ENCODE data around the gene IRF4.

Gene IRF4

GRCh38 chr6:358847-359246 lies 32.7 kb upstream of the IRF4 start:
- Histone ChIP-seq H3K36me3 (replicated peaks in 1 of 2; ENCODE audit: control insufficient read depth in 2 of 2, insufficient read depth in 2 of 2, low read length in 2 of 2) (no peaks in the 10 kb centered on the region), H2AFZ (ENCODE audit: low read length) (no peak overlapping the region), H4K91ac (ENCODE audit: low read depth, low read length, poor library complexity) (no peak overlapping the region), H2BK15ac (ENCODE audit: low read length) (no peak overlapping the region), H4K8ac (ENCODE audit: low read depth, low read length) (no peak overlapping the region), H2AK5ac (ENCODE audit: low read depth, low read length) (no peak overlapping the region), H2BK120ac (ENCODE audit: low read depth, low read length) (no peak overlapping the region), H3K4me3 (ENCODE audit: low read length in 2 of 2) (peak overlapping the region in 1 of 2 donors; percentile 1), H3K27me3 (ENCODE audit: control insufficient read depth in 3 of 3, insufficient read depth in 3 of 3, low read depth in 1 of 3, low read length in 3 of 3) (no peaks in the 10 kb centered on the region), H3K9me3 (replicated peaks in 1 of 2; ENCODE audit: control insufficient read depth in 2 of 2, insufficient read depth in 1 of 2, low read depth in 1 of 2, low read length in 2 of 2) (peaks cover 0 to 50% of the 10 kb centered on the region in 2 donors), H3K9ac (ENCODE audit: low read depth, low read length, poor library complexity) (no peak overlapping the region), H2BK12ac (ENCODE audit: low read length) (no peak overlapping the region), H3K14ac (ENCODE audit: low read length) (no peak overlapping the region), H3K4me2 (ENCODE audit: insufficient read depth, low read length, poor library complexity, severe bottlenecking) (no peak overlapping the region), H3K23ac (ENCODE audit: low read depth, low read length, poor library complexity) (peak overlapping the region; percentile 49), H3K27ac (replicated peaks; ENCODE audit: low read length) (no peak overlapping the region), H2BK5ac (ENCODE audit: low read length) (no peak overlapping the region), H3K18ac (ENCODE audit: low read length) (no peak overlapping the region), H3K4me1 (ENCODE audit: control insufficient read depth in 2 of 2, insufficient read depth in 1 of 2, low read depth in 1 of 2, low read length in 2 of 2) (peaks cover 0 to 1% of the 10 kb centered on the region in 2 donors), H3K79me1 (ENCODE audit: low read depth, low read length) (peaks cover 5% of the 10 kb centered on the region), H3K4ac (ENCODE audit: low read length) (no peak overlapping the region)
- WGBS, 2 donors (ENCODE audit: extremely low coverage in 2 of 2, insufficient read length in 2 of 2, insufficient replicate concordance in 1 of 2): no CpG with 5 or more reads among the region's 8 CpGs
- DNase-seq (ENCODE audit: low spot score): no peak

GRCh38 chr6:359261-360035 lies 32.1 kb upstream of the IRF4 start:
- no peaks in the 10 kb centered on the region for H3K36me3 ChIP-seq (replicated peaks in 1 of 2; ENCODE audit: control insufficient read depth in 2 of 2, insufficient read depth in 2 of 2, low read length in 2 of 2)
- no peak overlapping the region for H3K14ac ChIP-seq (ENCODE audit: low read length)
- H2BK5ac ChIP-seq (ENCODE audit: low read length): no peak overlapping the region
- H3K4me3 ChIP-seq (ENCODE audit: low read length in 2 of 2): peak overlapping the region in 1 of 2 donors; percentile 53
- H4K91ac ChIP-seq (ENCODE audit: low read depth, low read length, poor library complexity): no peak overlapping the region
- H3K9ac ChIP-seq (ENCODE audit: low read depth, low read length, poor library complexity): no peak overlapping the region
- H3K79me1 ChIP-seq (ENCODE audit: low read depth, low read length): peaks cover 5% of the 10 kb centered on the region
- H2BK12ac ChIP-seq (ENCODE audit: low read length): no peak overlapping the region
- H2BK120ac ChIP-seq (ENCODE audit: low read depth, low read length): no peak overlapping the region
- no peaks in the 10 kb centered on the region for H3K27me3 ChIP-seq (ENCODE audit: control insufficient read depth in 3 of 3, insufficient read depth in 3 of 3, low read depth in 1 of 3, low read length in 3 of 3)
- H4K8ac ChIP-seq (ENCODE audit: low read depth, low read length): no peak overlapping the region
- H3K4me2 ChIP-seq (ENCODE audit: insufficient read depth, low read length, poor library complexity, severe bottlenecking): no peak overlapping the region
- DNase-seq (ENCODE audit: low spot score): no peak
- H2AK5ac ChIP-seq (ENCODE audit: low read depth, low read length): no peak overlapping the region
- no peak overlapping the region for H3K4ac ChIP-seq (ENCODE audit: low read length)
- H2BK15ac ChIP-seq (ENCODE audit: low read length): no peak overlapping the region
- H2AFZ ChIP-seq (ENCODE audit: low read length): no peak overlapping the region
- H3K9me3 ChIP-seq (replicated peaks in 1 of 2; ENCODE audit: control insufficient read depth in 2 of 2, insufficient read depth in 1 of 2, low read depth in 1 of 2, low read length in 2 of 2): peaks cover 0 to 52% of the 10 kb centered on the region in 2 donors
- H3K23ac ChIP-seq (ENCODE audit: low read depth, low read length, poor library complexity): peak overlapping the region; percentile 32
- WGBS, 2 donors (ENCODE audit: extremely low coverage in 2 of 2, insufficient read length in 2 of 2, insufficient replicate concordance in 1 of 2): no CpG with 5 or more reads among the region's 20 CpGs
- peak overlapping the region; percentile 39 for H3K18ac ChIP-seq (ENCODE audit: low read length)
- H3K27ac ChIP-seq (replicated peaks; ENCODE audit: low read length): no peak overlapping the region
- peaks cover 0 to 1% of the 10 kb centered on the region in 2 donors for H3K4me1 ChIP-seq (ENCODE audit: control insufficient read depth in 2 of 2, insufficient read depth in 1 of 2, low read depth in 1 of 2, low read length in 2 of 2)

- Histone ChIP-seq H3K4me1 (ENCODE audit: control insufficient read depth in 2 of 2, insufficient read depth in 1 of 2, low read depth in 1 of 2, low read length in 2 of 2) (peaks cover 0 to 1% of the 10 kb centered on the region in 2 donors), H3K18ac (ENCODE audit: low read length) (no peak overlapping the region), H2AFZ (ENCODE audit: low read length) (no peak overlapping the region), H3K27ac (replicated peaks; ENCODE audit: low read length) (no peak overlapping the region), H3K9me3 (replicated peaks in 1 of 2; ENCODE audit: control insufficient read depth in 2 of 2, insufficient read depth in 1 of 2, low read depth in 1 of 2, low read length in 2 of 2) (peaks cover 0 to 49% of the 10 kb centered on the region in 2 donors), H4K91ac (ENCODE audit: low read depth, low read length, poor library complexity) (no peak overlapping the region), H3K14ac (ENCODE audit: low read length) (no peak overlapping the region), H3K4me3 (ENCODE audit: low read length in 2 of 2) (no peak overlapping the region), H4K8ac (ENCODE audit: low read depth, low read length) (no peak overlapping the region), H3K4me2 (ENCODE audit: insufficient read depth, low read length, poor library complexity, severe bottlenecking) (no peak overlapping the region), H3K27me3 (ENCODE audit: control insufficient read depth in 3 of 3, insufficient read depth in 3 of 3, low read depth in 1 of 3, low read length in 3 of 3) (no peaks in the 10 kb centered on the region), H2AK5ac (ENCODE audit: low read depth, low read length) (no peak overlapping the region), H2BK15ac (ENCODE audit: low read length) (no peak overlapping the region), H3K9ac (ENCODE audit: low read depth, low read length, poor library complexity) (no peak overlapping the region), H3K36me3 (replicated peaks in 1 of 2; ENCODE audit: control insufficient read depth in 2 of 2, insufficient read depth in 2 of 2, low read length in 2 of 2) (no peaks in the 10 kb centered on the region), H2BK5ac (ENCODE audit: low read length) (no peak overlapping the region), H2BK12ac (ENCODE audit: low read length) (no peak overlapping the region), H3K4ac (ENCODE audit: low read length) (no peak overlapping the region), H3K79me1 (ENCODE audit: low read depth, low read length) (peaks cover 5% of the 10 kb centered on the region), H2BK120ac (ENCODE audit: low read depth, low read length) (no peak overlapping the region), H3K23ac (ENCODE audit: low read depth, low read length, poor library complexity) (no peak overlapping the region)
- DNase-seq (ENCODE audit: low spot score): no peak
- WGBS, 2 donors (ENCODE audit: extremely low coverage in 2 of 2, insufficient read length in 2 of 2, insufficient replicate concordance in 1 of 2): no CpG with 5 or more reads among the region's 5 CpGs
These were observed 31.2 kb upstream of the IRF4 start for GRCh38 chr6:360349-360748.

GRCh38 chr6:360764-361373 lies 30.7 kb upstream of the IRF4 start:
- WGBS, 2 donors (ENCODE audit: extremely low coverage in 2 of 2, insufficient read length in 2 of 2, insufficient replicate concordance in 1 of 2): no CpG with 5 or more reads among the region's 19 CpGs
- Histone ChIP-seq H2BK120ac (ENCODE audit: low read depth, low read length) (no peak overlapping the region), H3K9ac (ENCODE audit: low read depth, low read length, poor library complexity) (no peak overlapping the region), H3K14ac (ENCODE audit: low read length) (no peak overlapping the region), H2AFZ (ENCODE audit: low read length) (peak overlapping the region; percentile 45), H3K4me1 (ENCODE audit: control insufficient read depth in 2 of 2, insufficient read depth in 1 of 2, low read depth in 1 of 2, low read length in 2 of 2) (peaks cover 0 to 1% of the 10 kb centered on the region in 2 donors), H3K27me3 (ENCODE audit: control insufficient read depth in 3 of 3, insufficient read depth in 3 of 3, low read depth in 1 of 3, low read length in 3 of 3) (no peaks in the 10 kb centered on the region), H2BK15ac (ENCODE audit: low read length) (peak overlapping the region; percentile 23), H3K36me3 (replicated peaks in 1 of 2; ENCODE audit: control insufficient read depth in 2 of 2, insufficient read depth in 2 of 2, low read length in 2 of 2) (no peaks in the 10 kb centered on the region), H4K91ac (ENCODE audit: low read depth, low read length, poor library complexity) (no peak overlapping the region), H3K9me3 (replicated peaks in 1 of 2; ENCODE audit: control insufficient read depth in 2 of 2, insufficient read depth in 1 of 2, low read depth in 1 of 2, low read length in 2 of 2) (peaks cover 0 to 48% of the 10 kb centered on the region in 2 donors), H3K79me1 (ENCODE audit: low read depth, low read length) (peaks cover 5% of the 10 kb centered on the region), H4K8ac (ENCODE audit: low read depth, low read length) (no peak overlapping the region), H2BK5ac (ENCODE audit: low read length) (no peak overlapping the region), H3K4me2 (ENCODE audit: insufficient read depth, low read length, poor library complexity, severe bottlenecking) (no peak overlapping the region), H3K4me3 (ENCODE audit: low read length in 2 of 2) (peak overlapping the region in 1 of 2 donors; percentile 31), H3K4ac (ENCODE audit: low read length) (no peak overlapping the region), H2BK12ac (ENCODE audit: low read length) (peak overlapping the region; percentile 36), H3K23ac (ENCODE audit: low read depth, low read length, poor library complexity) (peak overlapping the region; percentile 45), H3K18ac (ENCODE audit: low read length) (peak overlapping the region; percentile 56), H2AK5ac (ENCODE audit: low read depth, low read length) (no peak overlapping the region), H3K27ac (replicated peaks; ENCODE audit: low read length) (no peak overlapping the region)
- no peak for DNase-seq (ENCODE audit: low spot score)
